GM18867 (cell line): ENCODE data around the gene ATP2B3.
A peak's percentile ranks its signal among the peaks of the same experiment; 100 is the strongest.

Experiments used
- ATAC-seq: cut with Tn5 transposase; IDR thresholded peaks from one replicate; pipeline ENCODE4 v1.9.1; 2021; ENCODE audit warnings: mild to moderate bottlenecking, moderate library complexity; ENCODE audit not compliant: unreplicated experiment

The ATP2B3 gene

GRCh38 chrX:153530411-153531129 is 13.1 kb downstream of the ATP2B3 start:
- ATAC-seq, result no peak

DNA sequence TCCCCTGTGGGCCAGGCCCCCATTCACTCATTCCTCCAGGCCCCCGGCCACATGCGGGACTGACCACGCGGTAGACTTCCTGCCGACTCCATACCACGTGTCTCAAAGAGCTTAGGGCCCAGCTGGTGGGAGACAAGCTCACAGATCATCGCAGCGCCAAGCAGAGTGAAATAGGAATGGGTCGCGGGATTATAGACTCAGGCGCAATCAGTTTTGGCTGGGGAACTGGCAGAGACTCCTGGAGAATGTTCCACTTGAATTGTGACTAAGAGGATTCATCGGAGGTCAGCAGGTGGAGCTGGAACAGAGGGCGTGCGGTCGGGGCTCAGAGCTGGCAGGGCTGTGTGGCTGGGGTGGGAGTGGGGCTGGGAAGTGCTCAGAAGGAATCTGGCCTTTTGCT is 15.6 kb downstream of the ATP2B3 start:
- no peak for ATAC-seq

DNA sequence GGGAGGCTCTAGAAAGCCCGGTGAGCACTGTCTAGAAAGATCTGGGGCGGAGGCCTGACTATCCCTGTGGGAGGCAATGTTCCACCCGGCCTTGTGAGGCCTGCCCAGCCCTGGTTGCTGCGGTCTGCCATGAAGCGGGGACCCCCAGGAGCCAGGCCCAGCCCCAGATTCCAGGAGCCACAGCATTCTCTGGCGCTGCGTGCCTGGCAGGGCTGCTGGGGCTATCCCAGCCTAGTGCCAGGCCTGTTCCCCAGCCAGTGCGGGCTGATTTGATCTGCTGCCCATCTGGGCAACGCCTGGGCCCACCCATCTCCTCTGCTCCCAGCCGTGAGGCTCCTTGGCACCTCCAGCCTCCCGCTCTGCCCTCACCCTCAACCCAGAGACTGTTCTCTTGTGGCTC is 19.6 kb downstream of the ATP2B3 start:
- ATAC-seq, result no peak

DNA sequence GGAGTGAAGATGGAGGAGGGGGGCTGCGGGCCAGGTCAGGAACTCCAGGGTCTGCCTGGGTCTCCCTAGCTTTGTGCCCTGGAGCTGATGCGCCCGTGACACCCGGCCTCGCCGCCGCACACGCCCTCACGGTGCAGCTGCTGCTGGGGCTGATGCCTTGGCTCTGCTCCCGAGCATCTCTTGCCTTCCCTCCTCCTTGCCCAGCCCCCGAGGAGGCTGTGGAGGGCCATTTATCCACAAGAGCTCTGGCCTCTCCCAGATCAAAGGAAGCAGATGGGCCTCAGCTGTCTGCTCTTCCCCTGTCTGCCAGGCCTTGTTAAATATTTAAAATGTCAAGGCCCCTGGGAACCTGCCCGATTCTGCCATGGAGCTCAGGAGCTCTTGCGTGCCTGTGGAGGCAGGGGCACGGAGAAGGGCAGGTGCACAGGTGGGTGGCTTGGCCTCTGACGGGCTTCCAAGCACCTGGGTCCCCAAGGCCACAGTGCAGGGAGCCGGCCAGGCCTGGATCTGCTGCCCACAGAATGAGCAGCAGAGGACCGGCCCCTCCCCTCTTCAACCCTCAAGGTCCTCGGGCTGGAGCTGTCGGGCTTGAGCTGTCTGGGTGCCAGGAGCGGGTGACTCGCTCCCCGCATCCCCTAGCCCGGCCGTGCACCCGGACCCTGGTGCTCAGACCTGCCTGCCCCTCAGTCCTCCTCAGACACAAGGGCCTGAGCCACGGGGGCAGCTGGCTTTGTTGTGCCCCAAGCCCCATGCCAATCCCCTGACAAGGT is 20.3 kb downstream of the ATP2B3 start:
- ATAC-seq, result no peak

GRCh38 chrX:153538424-153538823 is 21.0 kb downstream of the ATP2B3 start:
- ATAC-seq, result no peak

- ATAC-seq, result peak; percentile 84
Measured at GRCh38 chrX:153539171-153539978, 21.9 kb downstream of the ATP2B3 start.

DNA sequence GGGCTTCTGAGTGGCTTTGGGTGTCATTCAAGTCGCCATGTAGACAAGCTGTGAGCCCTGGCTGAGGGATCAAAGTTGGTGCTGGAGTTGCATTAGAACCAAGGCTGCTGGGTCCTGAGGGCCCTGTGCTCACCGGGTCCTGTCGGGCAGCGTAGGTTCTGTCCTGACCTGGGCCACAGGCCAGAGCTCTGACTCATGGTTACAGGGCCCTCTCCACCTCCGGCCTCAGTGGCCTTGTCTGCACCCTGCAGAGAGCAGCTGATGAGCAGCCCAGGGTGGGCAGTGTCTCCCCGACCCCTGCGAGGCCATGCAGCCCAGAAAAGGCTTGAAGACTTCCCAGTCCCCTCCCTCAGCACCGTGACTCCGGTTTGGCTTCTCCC is 22.5 kb downstream of the ATP2B3 start:
- peak; percentile 7 for ATAC-seq

GRCh38 chrX:153544727-153545126 is 27.3 kb downstream of the ATP2B3 start:
- no peak for ATAC-seq

DNA sequence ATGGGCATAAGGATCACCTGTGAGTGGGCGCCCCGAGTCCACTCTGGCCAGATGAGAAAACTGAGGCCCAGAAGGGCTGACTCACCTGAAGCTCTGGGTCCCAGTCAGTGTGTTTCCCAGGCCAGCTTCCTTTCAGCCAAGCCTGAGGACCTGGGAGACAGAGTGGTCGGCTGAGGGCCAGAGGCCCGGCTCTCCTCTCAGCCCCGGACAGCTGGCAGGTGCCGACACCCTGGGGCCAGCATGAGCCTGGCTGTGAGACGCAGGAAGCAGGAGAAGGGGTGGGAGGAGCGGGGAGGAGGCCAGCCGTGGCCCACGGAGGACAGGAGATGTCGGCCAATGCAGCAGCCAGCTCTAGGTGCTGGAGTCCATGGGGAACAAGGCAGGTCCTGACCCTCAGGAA is 28.9 kb downstream of the ATP2B3 start:
- ATAC-seq, result no peak

GRCh38 chrX:153547195-153547594 is 29.8 kb downstream of the ATP2B3 start:
- ATAC-seq, result no peak

GRCh38 chrX:153549231-153549630 is 31.8 kb downstream of the ATP2B3 start:
- no peak for ATAC-seq

DNA sequence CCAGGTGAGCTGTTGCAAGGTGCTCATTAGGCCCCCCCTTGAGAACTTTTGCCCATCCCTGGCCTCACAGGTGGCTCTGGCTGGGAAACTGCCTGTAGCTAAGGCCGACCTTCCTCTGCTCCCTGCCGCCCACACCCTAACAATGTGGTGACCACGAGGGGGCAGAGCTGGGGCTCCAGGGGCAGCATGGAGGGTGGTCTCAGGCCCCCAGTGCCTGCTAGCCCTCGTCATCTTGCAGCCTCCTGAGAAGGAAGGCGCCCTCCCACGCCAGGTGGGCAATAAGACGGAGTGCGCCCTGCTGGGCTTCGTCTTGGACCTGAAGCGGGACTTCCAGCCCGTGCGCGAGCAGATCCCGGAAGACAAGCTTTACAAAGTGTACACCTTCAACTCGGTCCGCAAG is 32.4 kb downstream of the ATP2B3 start:
- ATAC-seq, result no peak

GRCh38 chrX:153551135-153551534 is 33.7 kb downstream of the ATP2B3 start:
- no peak for ATAC-seq

- ATAC-seq, result no peak
Measured at GRCh38 chrX:153554519-153555167, 37.2 kb downstream of the ATP2B3 start.

GRCh38 chrX:153556767-153557166 is 39.3 kb downstream of the ATP2B3 start:
- ATAC-seq, result no peak

GRCh38 chrX:153557618-153558355 is 40.3 kb downstream of the ATP2B3 start:
- no peak for ATAC-seq

GRCh38 chrX:153560000-153560399 is 42.6 kb downstream of the ATP2B3 start:
- ATAC-seq, result no peak

GRCh38 chrX:153560466-153560865 is 43.0 kb downstream of the ATP2B3 start:
- ATAC-seq, result no peak

GRCh38 chrX:153561337-153561736 is 43.9 kb downstream of the ATP2B3 start:
- ATAC-seq, result no peak

- ATAC-seq, result no peak
Measured at GRCh38 chrX:153562546-153562945, 45.1 kb downstream of the ATP2B3 start.
